IPS-18a (cell line): ENCODE results near the gene ETS1.
"Not testable (repeated sequence)": the region's sequence is repeated elsewhere in the genome, so short reads cannot be mapped to it uniquely, and the experiment has no call there.

Source experiments
- H3K27ac ChIP-seq: one replicate; pipeline ENCODE4 v1.5.1; 2013; ENCODE audit warnings: low read length
- H3K27me3 ChIP-seq: one replicate; pipeline ENCODE4 v1.6.1; 2013; ENCODE audit warnings: mild to moderate bottlenecking, low read length; ENCODE audit not compliant: control insufficient read depth, insufficient read depth
- H3K36me3 ChIP-seq: one replicate; pipeline ENCODE4 v1.6.1; 2013; ENCODE audit warnings: low read depth, low read length; ENCODE audit not compliant: control insufficient read depth
- H3K4me1 ChIP-seq: one replicate; pipeline ENCODE4 v1.6.1; 2013; ENCODE audit warnings: low read depth, low read length; ENCODE audit not compliant: control insufficient read depth
- H3K4me3 ChIP-seq: one replicate; pipeline ENCODE4 v1.5.1; 2013; ENCODE audit warnings: low read length
- H3K9ac ChIP-seq: one replicate; pipeline ENCODE4 v1.6.1; 2013; ENCODE audit warnings: mild to moderate bottlenecking, low read length, moderate library complexity
- H3K9me3 ChIP-seq: one replicate; pipeline ENCODE4 v1.6.1; 2013; ENCODE audit warnings: low read depth, low read length; ENCODE audit not compliant: control insufficient read depth

Gene ETS1

GRCh38 chr11:128457874-128458273 is 129.5 kb downstream of the ETS1 start:
- H3K27me3 ChIP-seq = no peaks in the 10 kb centered on the region
- H3K4me3 ChIP-seq = no peak overlapping the region
- no peaks in the 10 kb centered on the region for H3K36me3 ChIP-seq
- H3K9me3 ChIP-seq = no peaks in the 10 kb centered on the region
- no peak overlapping the region for H3K9ac ChIP-seq
- no peak overlapping the region for H3K27ac ChIP-seq
- H3K4me1 ChIP-seq = no peaks in the 10 kb centered on the region

DNA sequence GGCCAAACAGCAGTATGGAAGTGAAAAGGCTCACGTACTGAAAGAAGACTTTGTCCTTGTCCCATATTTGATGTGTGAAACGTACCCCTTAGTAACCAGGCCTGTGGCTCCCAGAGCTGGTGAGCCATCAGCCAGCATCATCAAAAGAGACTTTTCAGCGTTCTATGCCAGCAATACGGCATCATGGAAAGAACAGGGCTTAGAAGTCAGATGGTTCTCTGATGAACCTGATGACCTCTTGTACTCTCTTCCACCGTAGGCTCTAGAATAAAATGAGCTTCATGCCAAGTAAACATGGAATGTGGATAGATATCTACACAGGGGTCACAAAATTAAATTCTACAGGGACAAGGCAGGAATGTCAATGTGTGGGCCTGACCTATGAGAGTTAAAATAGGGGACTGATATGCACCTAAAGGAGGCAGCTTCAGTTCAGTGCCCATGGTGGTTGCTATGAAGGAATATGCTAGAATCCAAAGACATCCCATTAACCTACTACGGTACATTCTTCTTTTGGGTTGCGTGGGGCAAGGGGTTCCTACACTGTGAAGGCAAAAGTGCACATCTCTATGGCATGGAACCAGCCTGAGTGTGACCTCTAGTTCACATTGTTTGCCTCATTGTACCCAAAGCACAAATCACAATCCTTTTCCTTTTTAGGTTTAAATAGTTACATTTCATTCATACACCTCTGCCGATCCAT is 130.6 kb downstream of the ETS1 start:
- no peaks in the 10 kb centered on the region for H3K4me1 ChIP-seq
- no peak overlapping the region for H3K27ac ChIP-seq
- no peak overlapping the region for H3K4me3 ChIP-seq
- H3K36me3 ChIP-seq = no peaks in the 10 kb centered on the region
- no peak overlapping the region for H3K9ac ChIP-seq
- H3K27me3 ChIP-seq = no peaks in the 10 kb centered on the region
- H3K9me3 ChIP-seq = no peaks in the 10 kb centered on the region

- no peak overlapping the region for H3K9ac ChIP-seq
- H3K4me3 ChIP-seq = no peak overlapping the region
- no peak overlapping the region for H3K27ac ChIP-seq
- no peaks in the 10 kb centered on the region for H3K9me3 ChIP-seq
- H3K36me3 ChIP-seq = no peaks in the 10 kb centered on the region
- H3K4me1 ChIP-seq = no peaks in the 10 kb centered on the region
- H3K27me3 ChIP-seq = no peaks in the 10 kb centered on the region
Measured at GRCh38 chr11:128455766-128456165, 131.6 kb downstream of the ETS1 start.

DNA sequence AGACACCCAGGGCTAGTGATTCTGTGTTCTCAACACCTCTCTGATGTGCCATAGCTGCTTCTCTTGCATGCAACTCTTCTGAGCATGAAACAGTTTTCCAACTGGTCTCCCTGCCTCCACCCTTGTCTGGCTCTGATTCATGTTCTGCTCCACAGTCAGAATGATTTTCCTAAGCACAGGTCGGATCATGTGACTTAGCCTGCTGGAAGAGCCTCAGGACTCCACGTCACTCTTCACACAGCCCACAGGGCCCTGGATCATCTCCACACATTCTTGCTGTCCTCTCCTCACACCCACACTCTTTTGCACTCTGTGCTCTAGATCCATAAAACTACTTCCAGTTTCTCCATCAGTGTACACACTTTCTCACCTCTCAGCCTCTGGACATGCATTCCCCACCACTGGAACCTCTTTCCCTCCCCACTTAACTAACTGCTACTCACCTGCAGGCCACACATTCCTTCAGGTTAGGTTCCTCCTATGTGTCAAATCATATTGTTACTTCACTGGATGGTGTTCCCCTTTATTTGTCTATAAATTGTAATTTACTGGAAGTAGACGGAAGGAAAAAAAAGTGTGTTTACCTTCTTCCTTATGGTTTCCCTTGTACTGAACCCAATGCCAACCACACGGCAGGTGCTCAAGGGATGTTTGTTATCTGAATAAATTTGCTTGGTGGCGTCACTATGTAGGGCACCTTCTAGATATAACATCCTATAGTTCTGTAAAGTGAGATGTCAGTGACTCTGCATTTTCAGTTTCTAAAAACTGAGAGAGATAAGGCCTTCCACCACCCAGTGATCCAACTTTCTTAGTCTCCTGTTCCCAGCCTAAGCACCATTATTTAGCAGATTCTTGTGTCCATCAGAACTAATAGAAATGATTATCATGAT is 133.7 kb downstream of the ETS1 start:
- no peaks in the 10 kb centered on the region for H3K27me3 ChIP-seq
- no peak overlapping the region for H3K27ac ChIP-seq
- no peaks in the 10 kb centered on the region for H3K36me3 ChIP-seq
- H3K9ac ChIP-seq = no peak overlapping the region
- H3K9me3 ChIP-seq = no peaks in the 10 kb centered on the region
- H3K4me1 ChIP-seq = no peaks in the 10 kb centered on the region
- H3K4me3 ChIP-seq = no peak overlapping the region

DNA sequence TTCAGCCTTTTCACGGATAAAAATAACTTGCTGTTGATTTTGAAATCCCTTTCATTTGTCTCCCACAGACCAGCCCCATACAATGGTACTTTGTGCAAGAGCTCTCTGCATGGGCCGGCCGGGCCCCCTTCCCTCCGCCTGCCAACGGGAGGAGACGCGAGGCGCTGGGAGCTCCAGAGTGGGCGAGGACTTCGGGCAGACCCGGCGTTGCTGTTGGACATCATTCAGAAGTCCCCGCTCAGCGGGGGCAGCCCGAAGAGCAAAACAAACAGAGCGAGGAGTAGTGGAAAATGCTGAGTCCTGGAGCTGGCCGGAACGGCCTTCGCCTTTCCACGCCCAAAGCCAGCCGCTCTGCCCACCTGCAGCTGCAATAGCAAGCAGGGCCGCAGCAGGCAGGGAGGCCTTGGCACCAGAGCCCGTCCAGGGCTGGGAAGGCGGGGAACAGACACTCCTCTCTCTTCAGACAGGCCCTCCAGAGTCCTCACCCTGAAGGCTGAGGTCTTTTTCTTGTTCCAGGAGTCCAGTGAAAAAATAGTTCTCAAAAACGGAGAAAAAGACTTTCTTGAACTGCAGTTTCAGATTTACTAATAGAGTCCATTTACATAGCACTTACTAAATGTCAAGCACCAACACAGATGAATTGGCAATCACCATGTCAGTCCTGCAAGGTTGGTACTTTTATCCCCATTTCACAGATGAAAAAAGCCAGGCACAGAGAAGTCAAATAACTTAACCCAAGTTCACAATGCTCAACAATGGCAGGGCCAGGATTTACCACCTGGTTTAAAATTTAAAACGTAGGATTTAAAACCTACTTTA is 135.5 kb downstream of the ETS1 start:
- no peak overlapping the region for H3K9ac ChIP-seq
- no peak overlapping the region for H3K4me3 ChIP-seq
- H3K27ac ChIP-seq = no peak overlapping the region
- H3K27me3 ChIP-seq = no peaks in the 10 kb centered on the region
- no peaks in the 10 kb centered on the region for H3K9me3 ChIP-seq
- no peaks in the 10 kb centered on the region for H3K4me1 ChIP-seq
- H3K36me3 ChIP-seq = no peaks in the 10 kb centered on the region

DNA sequence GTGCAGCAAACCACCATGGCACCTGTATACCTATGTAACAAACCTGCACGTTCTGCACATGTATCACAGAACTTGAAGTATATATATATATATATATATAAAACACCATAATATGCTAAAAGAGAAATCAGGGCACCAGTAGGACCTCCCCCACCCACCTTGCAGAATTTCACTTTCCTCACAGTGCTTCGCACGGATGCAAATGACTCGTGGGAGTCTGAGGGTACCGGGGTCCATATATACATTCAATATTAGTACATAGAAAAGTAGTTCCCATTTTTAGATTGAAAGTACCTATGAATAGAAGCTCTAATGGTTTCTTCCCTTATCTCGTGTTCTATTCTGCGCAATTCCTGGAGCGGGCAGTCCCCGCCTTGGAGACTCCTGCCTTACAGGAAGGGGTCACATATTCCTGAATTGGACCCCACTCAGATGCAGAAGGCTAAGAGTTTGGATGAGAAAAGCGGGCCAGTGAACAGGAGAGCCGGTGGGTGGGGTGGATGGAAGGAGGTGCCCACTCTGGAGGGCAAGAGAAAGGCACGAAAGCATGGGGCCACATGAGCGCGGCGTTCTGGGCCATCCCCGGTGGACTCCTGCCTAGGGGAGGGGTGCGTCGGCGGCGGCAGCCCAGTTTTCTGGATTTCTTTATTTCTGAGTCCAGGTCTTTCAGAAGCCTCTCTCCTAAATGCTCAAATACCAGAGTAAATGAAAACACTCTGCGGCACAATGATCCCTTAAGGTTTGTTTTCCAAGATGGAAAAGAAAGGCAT is 136.3 kb downstream of the ETS1 start:
- Histone ChIP-seq H3K9me3 (no peaks in the 10 kb centered on the region), H3K27me3 (no peaks in the 10 kb centered on the region), H3K36me3 (no peaks in the 10 kb centered on the region), H3K9ac (no peak overlapping the region), H3K4me1 (no peaks in the 10 kb centered on the region), H3K4me3 (no peak overlapping the region), H3K27ac (no peak overlapping the region)

GRCh38 chr11:128450425-128450824 is 136.9 kb downstream of the ETS1 start:
- H3K4me3 ChIP-seq, H3K4me1 ChIP-seq, H3K9me3 ChIP-seq, H3K27me3 ChIP-seq, H3K9ac ChIP-seq, H3K36me3 ChIP-seq, H3K27ac ChIP-seq: not testable (repeated sequence)

GRCh38 chr11:128448981-128449713 is 138.2 kb downstream of the ETS1 start:
- H3K4me3 ChIP-seq = no peak overlapping the region
- no peaks in the 10 kb centered on the region for H3K27me3 ChIP-seq
- no peak overlapping the region for H3K9ac ChIP-seq
- no peaks in the 10 kb centered on the region for H3K36me3 ChIP-seq
- no peaks in the 10 kb centered on the region for H3K9me3 ChIP-seq
- no peaks in the 10 kb centered on the region for H3K4me1 ChIP-seq
- no peak overlapping the region for H3K27ac ChIP-seq

- no peak overlapping the region for H3K27ac ChIP-seq
- H3K9ac ChIP-seq = no peak overlapping the region
- no peaks in the 10 kb centered on the region for H3K9me3 ChIP-seq
- H3K27me3 ChIP-seq = no peaks in the 10 kb centered on the region
- no peaks in the 10 kb centered on the region for H3K4me1 ChIP-seq
- H3K4me3 ChIP-seq = no peak overlapping the region
- H3K36me3 ChIP-seq = no peaks in the 10 kb centered on the region
Measured at GRCh38 chr11:128448200-128448886, 139.0 kb downstream of the ETS1 start.

DNA sequence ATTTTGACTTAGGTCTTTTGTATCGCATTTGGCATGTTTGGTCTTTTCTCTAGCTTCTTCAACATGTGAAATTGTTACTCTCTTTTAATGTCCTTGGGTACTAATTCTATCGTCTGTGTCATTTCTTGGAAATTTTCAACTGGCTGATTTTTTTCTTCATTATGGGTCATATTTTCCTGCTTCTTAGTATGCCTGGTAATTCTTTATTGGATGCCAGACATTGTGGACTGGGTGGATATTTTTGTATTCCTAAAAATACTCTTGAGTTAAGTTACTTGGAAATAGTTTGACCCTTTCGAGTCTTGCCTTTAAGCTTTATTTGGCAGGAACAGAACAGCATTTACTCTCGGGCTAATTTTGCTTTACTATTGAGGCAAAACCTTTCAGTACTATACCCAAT is 140.1 kb downstream of the ETS1 start:
- H3K27ac ChIP-seq = no peak overlapping the region
- no peak overlapping the region for H3K9ac ChIP-seq
- H3K4me3 ChIP-seq = no peak overlapping the region
- H3K9me3 ChIP-seq = no peaks in the 10 kb centered on the region
- no peaks in the 10 kb centered on the region for H3K36me3 ChIP-seq
- no peaks in the 10 kb centered on the region for H3K27me3 ChIP-seq
- no peaks in the 10 kb centered on the region for H3K4me1 ChIP-seq
